GM21723 (cell line): Measurements from ENCODE around the gene MMP1.

Source experiments
- ATAC-seq: cut with Tn5 transposase; IDR thresholded peaks from one replicate; pipeline ENCODE4 v1.9.1; 2021; ENCODE audit warnings: mild to moderate bottlenecking, moderate library complexity; ENCODE audit not compliant: unreplicated experiment

Gene MMP1

GRCh38 chr11:102807921-102808320 is 10.0 kb upstream of the MMP1 start:
- ATAC-seq: peak; percentile 79

GRCh38 chr11:102806296-102806695 is 8.3 kb upstream of the MMP1 start:
- ATAC-seq: no peak

GRCh38 chr11:102802341-102802740 is 4.4 kb upstream of the MMP1 start:
- ATAC-seq: no peak

- ATAC-seq: no peak
Observed at GRCh38 chr11:102800767-102801166, 2.8 kb upstream of the MMP1 start.

- no peak for ATAC-seq
Observed at GRCh38 chr11:102799681-102800340, 1.9 kb upstream of the MMP1 start.

GRCh38 chr11:102794382-102794781 is 3.6 kb downstream of the MMP1 start:
- ATAC-seq: peak; percentile 94

GRCh38 chr11:102793677-102794290 is 4.2 kb downstream of the MMP1 start:
- no peak for ATAC-seq

- no peak for ATAC-seq
Observed at GRCh38 chr11:102792604-102793003, 5.4 kb downstream of the MMP1 start.

- no peak for ATAC-seq
Observed at GRCh38 chr11:102791271-102792036, 6.5 kb downstream of the MMP1 start.

GRCh38 chr11:102788334-102788995 is 9.5 kb downstream of the MMP1 start:
- ATAC-seq: no peak

GRCh38 chr11:102784380-102784779 is 13.6 kb downstream of the MMP1 start:
- ATAC-seq: no peak

GRCh38 chr11:102783720-102784119 is 14.2 kb downstream of the MMP1 start:
- ATAC-seq: no peak

GRCh38 chr11:102783016-102783415 is 14.9 kb downstream of the MMP1 start:
- no peak for ATAC-seq

- ATAC-seq: no peak
Observed at GRCh38 chr11:102781676-102782075, 16.3 kb downstream of the MMP1 start.

GRCh38 chr11:102780491-102780918 is 17.5 kb downstream of the MMP1 start, which contains the start of gene MMP10:
MMP10 (minus strand) TSS chr11:102780628; CDS start chr11:102780591, 37 bp downstream.
- ATAC-seq: no peak

- ATAC-seq: no peak
Observed at GRCh38 chr11:102776454-102776853, 21.5 kb downstream of the MMP1 start.

GRCh38 chr11:102773386-102773785 is 24.6 kb downstream of the MMP1 start:
- ATAC-seq: no peak

GRCh38 chr11:102771351-102771750 is 26.6 kb downstream of the MMP1 start:
- ATAC-seq: no peak

GRCh38 chr11:102770191-102770590 is 27.8 kb downstream of the MMP1 start:
- no peak for ATAC-seq

- ATAC-seq: no peak
Observed at GRCh38 chr11:102767800-102768199, 30.2 kb downstream of the MMP1 start.

GRCh38 chr11:102763440-102763839 is 34.5 kb downstream of the MMP1 start:
- no peak for ATAC-seq
